Effector memory CD8-positive, alpha-beta T cell (primary cell): Measurements from ENCODE around the gene EDA.
"Not testable (repeated sequence)": the region's sequence is repeated elsewhere in the genome, so short reads cannot be mapped to it uniquely, and the experiment has no call there.

Experiments
- ATAC-seq: fragments of 150-1000 bp; cut with Tn5 transposase; replicated peaks from 2 replicates; pipeline ENCODE4 v1.10.0; 2021; ENCODE audit warnings: mild to moderate bottlenecking, moderate library complexity
- DNase-seq, 3 experiments: peaks; one replicate each; pipeline ENCODE4 v3.0.0; 2021
- H3K27ac Mint-ChIP-seq, 2 donors: one replicate each; pipeline ENCODE4 v1.8.0; 2022; ENCODE audit warnings: mild to moderate bottlenecking in 2 of 2, mixed read lengths in 2 of 2, moderate library complexity in 2 of 2
- H3K27me3 Mint-ChIP-seq, 2 donors: one replicate each; pipeline ENCODE4 v1.8.0; 2022; ENCODE audit warnings: mixed read lengths in 2 of 2
- H3K36me3 Mint-ChIP-seq: one replicate; pipeline ENCODE4 v1.8.0; 2022; ENCODE audit warnings: mild to moderate bottlenecking, moderate library complexity, mixed read lengths; ENCODE audit not compliant: insufficient read depth
- H3K4me1 Mint-ChIP-seq, 2 donors: one replicate each; pipeline ENCODE4 v1.8.0; 2022; ENCODE audit warnings: low read depth in 2 of 2, mixed read lengths in 2 of 2
- H3K4me3 Mint-ChIP-seq, 2 donors: one replicate each; pipeline ENCODE4 v1.8.0; 2022; ENCODE audit warnings: mild to moderate bottlenecking in 2 of 2, mixed read lengths in 2 of 2, moderate library complexity in 2 of 2
- H3K9me3 Mint-ChIP-seq, 2 donors: one replicate each; pipeline ENCODE4 v1.8.0; 2022; ENCODE audit warnings: mixed read lengths in 2 of 2

Gene EDA

DNA sequence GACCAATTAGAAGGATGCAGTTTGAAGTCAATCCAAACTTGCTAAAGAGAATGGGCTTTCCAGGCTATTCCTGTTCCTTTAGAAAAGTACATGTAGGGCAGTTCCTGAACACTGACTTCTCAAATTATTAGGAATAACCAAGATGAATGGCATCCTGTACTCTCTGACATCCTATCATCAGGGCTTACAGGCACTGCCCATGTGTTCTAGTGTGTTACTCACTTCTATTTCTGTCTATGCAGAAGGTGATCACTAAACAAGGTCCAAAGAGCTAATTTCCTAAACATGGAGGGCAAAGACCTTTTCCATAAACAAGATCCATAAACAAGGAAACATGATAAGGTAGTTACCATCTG is 380.2 kb downstream of the EDA start:
- Mint-ChIP-seq H3K27me3 (peaks cover 0 to 7% of the 10 kb centered on the region in 2 donors), H3K27ac (no peak overlapping the region), H3K4me1 (no peaks in the 10 kb centered on the region), H3K4me3 (no peak overlapping the region), H3K36me3 (peaks cover 3% of the 10 kb centered on the region), H3K9me3 (no peaks in the 10 kb centered on the region)
- no peak for DNase-seq
- no peak for ATAC-seq

DNA sequence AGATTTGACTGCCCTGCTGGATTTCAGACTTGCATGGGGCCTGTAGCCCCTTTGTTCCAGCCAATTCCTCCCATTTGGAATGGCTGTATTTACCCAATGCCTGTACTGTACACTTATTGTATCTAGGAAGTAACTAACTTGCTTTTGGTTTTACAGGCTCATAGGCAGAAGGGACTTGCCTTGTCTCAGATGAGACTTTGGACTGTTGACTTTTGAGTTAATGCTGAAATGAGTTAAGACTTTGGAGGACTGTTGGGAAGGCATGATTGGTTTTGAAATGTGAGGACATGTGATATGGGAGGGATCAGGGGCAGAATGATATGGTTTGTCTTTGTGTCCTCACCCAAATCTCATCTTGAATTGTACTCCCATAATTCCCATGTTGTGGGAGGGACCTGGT is 382.4 kb downstream of the EDA start:
- ATAC-seq, DNase-seq, H3K9me3 Mint-ChIP-seq, H3K4me1 Mint-ChIP-seq, H3K4me3 Mint-ChIP-seq, H3K36me3 Mint-ChIP-seq, H3K27me3 Mint-ChIP-seq, H3K27ac Mint-ChIP-seq: not testable (repeated sequence)

DNA sequence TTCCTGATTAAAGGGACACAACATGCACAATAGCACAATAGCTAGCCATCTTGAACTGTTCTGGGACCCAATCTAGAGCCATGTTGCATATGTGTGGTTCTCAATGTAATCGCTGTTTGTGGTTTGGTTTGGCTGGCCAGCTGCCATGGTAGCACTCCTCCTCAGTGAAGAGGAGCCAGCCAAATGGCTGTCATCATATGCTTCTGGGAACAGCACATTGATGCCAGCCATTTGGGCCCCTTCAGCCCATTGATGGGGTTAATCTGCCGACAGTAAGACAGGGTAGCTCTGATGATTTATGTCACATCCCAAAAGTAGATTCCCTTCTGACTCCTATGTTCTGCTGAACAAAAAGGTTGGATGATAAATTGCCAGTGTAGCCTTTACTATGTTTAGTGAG is 385.4 kb downstream of the EDA start:
- Mint-ChIP-seq H3K36me3 (peaks cover 3% of the 10 kb centered on the region), H3K27me3 (peaks cover 0 to 7% of the 10 kb centered on the region in 2 donors), H3K4me3 (no peak overlapping the region), H3K4me1 (no peaks in the 10 kb centered on the region), H3K27ac (no peak overlapping the region), H3K9me3 (no peaks in the 10 kb centered on the region)
- no peak for ATAC-seq
- DNase-seq: no peak

DNA sequence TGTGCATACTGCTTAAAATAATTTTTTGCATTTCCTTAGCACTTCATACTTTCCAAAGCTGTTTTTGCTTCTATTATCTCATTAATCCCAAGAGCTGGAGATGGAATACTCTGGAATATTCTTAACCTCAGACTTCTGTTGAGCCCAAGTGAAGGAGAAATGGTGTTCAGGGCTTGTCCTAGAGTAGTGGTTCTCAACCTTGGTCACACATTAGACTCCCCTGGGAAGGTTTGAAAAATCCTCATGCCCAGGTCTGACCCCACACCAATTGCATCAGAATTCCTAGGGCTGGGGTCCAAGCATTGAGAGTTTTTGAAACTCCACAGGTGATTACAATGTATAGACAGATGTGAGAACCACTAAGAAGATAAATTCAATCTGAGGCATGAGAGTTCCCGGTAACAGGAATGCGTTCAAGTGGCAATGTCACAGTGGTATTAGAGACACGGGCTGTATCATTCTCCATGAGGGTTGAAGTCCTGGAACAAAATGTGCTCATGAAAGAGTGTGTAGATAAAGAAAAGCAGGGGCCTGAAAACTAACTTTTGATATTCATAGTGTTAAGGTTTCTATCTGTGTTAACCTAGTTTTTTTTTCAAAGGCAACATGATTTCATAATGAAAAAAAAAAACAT is 385.9 kb downstream of the EDA start:
- no peak for ATAC-seq
- no peak overlapping the region for H3K4me3 Mint-ChIP-seq
- no peaks in the 10 kb centered on the region for H3K4me1 Mint-ChIP-seq
- DNase-seq: no peak
- H3K9me3 Mint-ChIP-seq: no peaks in the 10 kb centered on the region
- peaks cover 3% of the 10 kb centered on the region for H3K36me3 Mint-ChIP-seq
- peaks cover 0 to 3% of the 10 kb centered on the region in 2 donors for H3K27me3 Mint-ChIP-seq
- no peak overlapping the region for H3K27ac Mint-ChIP-seq

DNA sequence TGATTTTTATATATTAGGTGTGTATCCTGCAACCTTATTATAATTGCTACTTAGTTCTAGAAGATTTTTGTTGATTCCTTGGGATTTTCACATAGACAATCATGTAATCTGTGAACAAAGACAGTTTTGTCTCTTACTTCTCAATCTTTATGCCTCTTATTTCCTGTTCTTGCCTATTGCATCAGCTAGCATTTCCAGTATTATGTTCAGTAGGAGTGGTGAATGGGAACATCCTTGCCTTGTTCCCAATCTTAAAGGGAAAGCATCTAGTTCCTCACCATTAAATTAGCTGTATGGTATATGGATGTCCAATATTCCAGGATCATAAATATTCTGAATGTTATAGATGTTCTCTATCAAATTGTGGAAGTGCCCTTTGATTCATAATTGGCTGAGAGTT is 392.0 kb downstream of the EDA start:
- Mint-ChIP-seq H3K27ac (no peak overlapping the region), H3K4me1 (no peaks in the 10 kb centered on the region), H3K27me3 (no peaks in the 10 kb centered on the region), H3K36me3 (no peaks in the 10 kb centered on the region), H3K4me3 (no peak overlapping the region), H3K9me3 (no peaks in the 10 kb centered on the region)
- ATAC-seq (no peak), DNase-seq (no peak)

DNA sequence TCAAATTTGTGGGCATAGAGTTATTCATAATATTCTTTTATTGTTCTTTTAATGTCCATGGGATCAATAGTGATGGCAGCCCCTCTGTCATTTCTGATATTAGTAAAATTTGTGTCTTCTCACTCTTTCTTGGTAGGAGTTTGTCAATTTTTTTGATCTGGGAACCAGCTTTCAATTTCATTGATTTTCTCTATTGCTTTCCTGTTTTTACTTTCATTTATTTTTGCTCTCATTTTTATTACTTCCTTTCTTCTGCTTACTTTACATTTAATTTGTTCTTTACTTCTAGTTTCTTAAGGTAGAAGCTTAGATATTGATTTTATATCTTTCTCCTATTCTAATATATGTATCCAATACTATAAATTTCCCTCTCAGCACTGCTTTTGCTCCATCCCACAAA is 393.1 kb downstream of the EDA start:
- DNase-seq: no peak
- Mint-ChIP-seq H3K4me3 (no peak overlapping the region), H3K4me1 (no peaks in the 10 kb centered on the region), H3K27ac (no peak overlapping the region), H3K9me3 (no peaks in the 10 kb centered on the region), H3K27me3 (no peaks in the 10 kb centered on the region), H3K36me3 (no peaks in the 10 kb centered on the region)
- no peak for ATAC-seq

DNA sequence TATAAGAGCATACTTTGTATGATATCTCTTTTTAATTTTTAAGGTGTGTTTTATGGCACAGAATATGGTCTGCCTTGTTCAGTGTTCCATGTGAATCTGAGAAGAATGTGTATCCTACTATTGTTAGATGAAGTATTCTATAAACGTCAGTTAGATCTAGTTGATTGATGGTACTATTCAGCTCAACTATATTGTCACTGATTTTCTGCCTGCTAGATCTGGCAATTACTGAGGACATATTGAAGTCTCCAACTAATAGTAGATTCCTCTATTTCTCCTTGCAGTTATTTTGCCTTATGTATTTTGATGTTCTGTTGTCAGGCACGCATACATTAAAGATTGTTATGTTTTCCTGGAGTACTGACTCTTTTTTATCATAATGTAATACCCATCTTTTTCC is 394.1 kb downstream of the EDA start:
- Mint-ChIP-seq H3K4me3 (no peak overlapping the region), H3K4me1 (no peaks in the 10 kb centered on the region), H3K9me3 (no peaks in the 10 kb centered on the region), H3K27me3 (no peaks in the 10 kb centered on the region), H3K36me3 (no peaks in the 10 kb centered on the region), H3K27ac (no peak overlapping the region)
- no peak for DNase-seq
- no peak for ATAC-seq

DNA sequence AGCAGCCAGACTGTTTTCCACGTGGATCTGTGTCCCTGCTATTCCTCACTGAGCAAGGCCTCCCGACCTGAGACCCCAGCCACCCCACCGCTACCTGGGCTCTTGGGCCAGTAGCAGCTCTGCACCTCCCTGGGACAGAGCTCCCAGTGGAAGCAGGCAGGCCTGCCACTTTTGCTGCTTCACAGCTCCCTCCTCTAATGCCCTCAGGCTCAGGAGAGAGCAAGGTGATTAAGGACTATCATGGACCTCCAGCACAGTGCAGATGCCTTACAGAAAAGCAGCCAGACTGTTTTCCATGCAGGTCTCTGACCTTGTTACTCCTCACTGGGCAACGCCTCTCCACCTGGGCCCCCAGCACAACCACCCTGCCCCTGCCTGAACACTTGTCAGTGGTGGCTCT is 396.8 kb downstream of the EDA start:
- H3K27me3 Mint-ChIP-seq: no peaks in the 10 kb centered on the region
- H3K9me3 Mint-ChIP-seq: no peaks in the 10 kb centered on the region
- no peak overlapping the region for H3K4me3 Mint-ChIP-seq
- H3K4me1 Mint-ChIP-seq: peaks cover 0 to 9% of the 10 kb centered on the region in 2 donors
- no peak overlapping the region for H3K27ac Mint-ChIP-seq
- no peak for ATAC-seq
- no peaks in the 10 kb centered on the region for H3K36me3 Mint-ChIP-seq
- no peak for DNase-seq

DNA sequence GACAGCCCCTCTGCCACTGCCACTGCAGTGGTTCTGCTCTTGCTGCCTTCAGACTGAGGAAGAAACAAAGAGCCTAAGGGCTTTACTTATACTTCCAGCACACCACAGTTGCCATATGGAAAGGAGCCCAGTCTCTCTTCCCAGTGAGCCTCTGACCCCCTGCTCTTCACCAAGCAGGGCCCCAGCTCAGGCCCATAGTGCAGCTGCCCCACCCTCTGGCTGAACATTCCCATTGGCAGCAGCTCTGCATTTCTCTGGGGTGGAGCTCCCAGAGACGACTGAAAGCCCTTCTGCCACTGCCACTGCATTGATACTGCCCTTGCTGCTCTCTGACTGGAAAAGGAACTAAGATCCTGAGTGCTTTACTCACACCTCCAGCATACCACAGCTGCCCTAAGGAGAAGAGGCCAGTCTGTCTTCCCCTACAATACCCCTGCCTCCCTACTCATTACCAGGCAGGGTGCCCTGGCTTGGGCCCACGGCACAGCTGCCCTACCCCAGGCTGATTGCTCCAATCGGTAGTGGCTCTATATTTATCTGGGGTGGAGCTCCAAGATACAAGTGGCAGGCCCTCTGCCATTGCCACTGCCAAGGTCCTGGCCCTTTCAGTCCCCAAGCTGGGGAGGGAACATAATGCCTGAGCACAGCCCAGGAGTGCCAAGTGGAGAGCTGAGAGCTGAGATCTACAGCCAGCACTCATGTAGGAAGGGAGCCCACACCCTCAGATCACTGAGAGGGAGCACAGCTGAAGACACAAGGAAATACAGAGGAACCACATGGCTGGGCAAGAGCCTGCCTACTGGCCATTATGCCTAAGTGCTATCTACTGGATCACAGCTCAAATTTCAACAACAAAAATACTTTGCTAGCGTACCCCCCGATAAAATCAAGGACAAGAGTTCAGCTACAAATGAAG is 397.8 kb downstream of the EDA start:
- no peak for ATAC-seq
- H3K36me3 Mint-ChIP-seq: no peaks in the 10 kb centered on the region
- no peak overlapping the region for H3K4me3 Mint-ChIP-seq
- H3K27ac Mint-ChIP-seq: no peak overlapping the region
- DNase-seq: no peak
- no peaks in the 10 kb centered on the region for H3K27me3 Mint-ChIP-seq
- H3K9me3 Mint-ChIP-seq: no peaks in the 10 kb centered on the region
- H3K4me1 Mint-ChIP-seq: peaks cover 0 to 9% of the 10 kb centered on the region in 2 donors

DNA sequence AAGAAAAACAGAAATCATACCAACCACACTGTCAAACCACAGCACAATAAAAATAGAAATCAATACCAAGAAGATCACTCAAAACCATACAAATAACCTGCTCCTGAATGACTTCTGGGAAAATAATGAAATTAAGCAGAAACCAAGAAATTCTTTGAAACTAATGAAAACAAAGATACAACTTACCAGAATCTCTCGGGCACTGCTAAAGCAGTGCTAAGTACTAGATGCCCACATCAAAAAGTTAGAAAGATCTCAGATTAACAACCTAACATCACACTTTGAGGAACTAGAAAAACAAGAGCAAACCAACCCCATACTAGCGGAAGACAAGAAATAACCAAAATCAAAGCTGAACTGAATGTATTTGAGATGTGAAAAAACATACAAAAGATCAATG is 400.6 kb downstream of the EDA start:
- Mint-ChIP-seq H3K27ac (peak overlapping the region in 1 of 2 donors; percentile 68), H3K4me1 (peaks cover 0 to 9% of the 10 kb centered on the region in 2 donors), H3K4me3 (no peak overlapping the region), H3K9me3 (no peaks in the 10 kb centered on the region), H3K36me3 (no peaks in the 10 kb centered on the region), H3K27me3 (no peaks in the 10 kb centered on the region)
- ATAC-seq: no peak
- DNase-seq: no peak

DNA sequence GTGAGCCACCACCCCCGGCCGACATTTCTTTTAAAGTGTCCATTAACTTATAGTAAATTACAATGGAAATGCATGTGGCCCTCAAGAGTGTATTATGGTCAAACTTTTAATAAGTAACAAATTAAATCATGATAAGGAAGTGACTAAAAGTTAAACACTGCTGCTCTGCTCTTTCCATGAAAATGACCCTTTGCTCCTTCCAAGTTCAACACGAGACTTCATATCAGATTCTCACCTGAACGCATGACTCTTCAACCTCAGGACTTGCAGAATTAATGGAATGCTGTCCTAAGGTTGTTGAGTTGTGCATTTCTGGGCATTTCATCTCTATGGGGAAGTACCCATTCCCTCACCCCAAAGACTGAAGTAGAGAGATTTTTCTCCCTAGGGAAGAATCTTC is 406.7 kb downstream of the EDA start:
- Mint-ChIP-seq H3K4me3 (no peak overlapping the region), H3K27me3 (no peaks in the 10 kb centered on the region), H3K4me1 (peaks cover 5 to 9% of the 10 kb centered on the region in 2 donors), H3K36me3 (no peaks in the 10 kb centered on the region), H3K9me3 (no peaks in the 10 kb centered on the region), H3K27ac (no peak overlapping the region)
- ATAC-seq (no peak), DNase-seq (no peak)

DNA sequence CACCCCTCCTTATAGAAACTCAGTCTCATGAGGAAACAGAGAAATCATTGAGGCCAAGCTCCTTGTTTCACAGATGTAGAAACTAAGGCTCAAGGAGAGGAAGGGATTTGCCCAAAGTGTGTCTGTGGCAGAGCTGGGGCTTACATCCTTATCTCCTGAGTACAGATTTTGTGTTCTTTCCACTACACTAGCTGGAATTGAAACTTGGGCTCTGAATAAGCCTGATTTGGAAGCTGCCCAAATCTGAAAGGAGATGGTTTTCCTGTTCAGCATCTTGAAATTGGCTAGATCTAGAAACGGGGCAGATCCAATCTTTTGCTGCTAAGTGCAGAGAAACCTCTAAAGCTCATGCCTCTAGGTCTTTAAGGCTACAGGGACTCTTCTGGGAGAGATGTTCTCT is 409.6 kb downstream of the EDA start:
- no peak for DNase-seq
- H3K4me1 Mint-ChIP-seq: peaks cover 5 to 11% of the 10 kb centered on the region in 2 donors
- H3K27ac Mint-ChIP-seq: peak overlapping the region in 1 of 2 donors; percentile 72
- H3K9me3 Mint-ChIP-seq: no peaks in the 10 kb centered on the region
- no peaks in the 10 kb centered on the region for H3K36me3 Mint-ChIP-seq
- no peak overlapping the region for H3K4me3 Mint-ChIP-seq
- H3K27me3 Mint-ChIP-seq: no peaks in the 10 kb centered on the region
- ATAC-seq: no peak

DNA sequence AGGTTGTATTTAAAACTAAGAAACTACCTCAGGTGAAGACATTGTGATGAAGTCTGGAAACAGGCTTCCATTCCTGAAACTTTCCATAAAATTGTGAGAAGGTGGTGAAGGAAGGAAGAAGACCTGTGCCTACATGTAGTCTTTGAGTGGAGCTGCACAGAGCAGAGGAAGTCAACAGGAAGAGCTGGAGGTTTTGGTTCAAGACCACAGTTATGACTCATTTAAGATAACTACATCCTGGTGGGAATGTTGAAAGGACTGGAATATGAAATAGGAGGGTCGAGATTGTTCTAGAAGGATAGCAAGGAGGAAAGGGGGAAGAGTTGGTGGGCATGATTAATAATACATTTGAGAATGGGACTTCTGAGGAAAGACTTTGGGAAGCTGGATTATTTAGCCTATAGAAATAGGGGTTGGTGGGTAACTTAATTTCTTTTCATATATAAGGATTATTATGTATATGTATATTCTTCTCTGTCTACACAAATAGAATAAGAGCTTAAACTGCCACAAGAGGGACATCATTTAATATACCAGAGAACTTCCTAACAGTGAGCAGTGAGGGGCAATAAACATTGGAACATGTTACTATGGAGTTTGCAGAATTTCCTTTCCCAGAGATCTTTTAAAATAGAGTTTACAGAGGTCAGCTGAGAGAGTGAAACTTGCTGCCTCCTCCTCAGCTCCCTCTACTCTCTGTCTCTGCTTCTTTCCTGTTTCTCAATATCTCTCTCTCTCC is 410.4 kb downstream of the EDA start:
- DNase-seq (no peak), ATAC-seq (no peak)
- Mint-ChIP-seq H3K9me3 (no peaks in the 10 kb centered on the region), H3K27ac (peak overlapping the region in 1 of 2 donors; percentile 72), H3K4me1 (peaks cover 5 to 12% of the 10 kb centered on the region in 2 donors), H3K27me3 (no peaks in the 10 kb centered on the region), H3K36me3 (no peaks in the 10 kb centered on the region), H3K4me3 (no peak overlapping the region)

DNA sequence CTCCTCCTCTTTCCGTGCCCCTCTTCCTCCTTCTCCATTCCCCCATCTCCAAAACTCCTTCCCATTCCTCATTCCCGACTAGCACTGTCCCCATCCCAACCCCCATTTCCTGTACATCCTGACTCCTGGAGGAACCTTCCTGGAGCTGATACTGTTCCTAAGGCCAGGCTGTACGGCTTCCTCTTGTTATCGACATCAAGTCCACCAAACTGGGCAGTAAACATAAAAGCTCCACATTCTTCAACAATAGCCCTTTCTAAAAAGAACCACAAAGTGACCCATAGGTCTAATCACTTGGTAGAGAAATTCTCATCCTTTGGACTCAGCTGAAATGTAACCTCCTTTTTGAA is 410.9 kb downstream of the EDA start:
- Mint-ChIP-seq H3K27me3 (no peaks in the 10 kb centered on the region), H3K4me3 (no peak overlapping the region), H3K9me3 (no peaks in the 10 kb centered on the region), H3K27ac (no peak overlapping the region), H3K4me1 (peaks cover 5 to 12% of the 10 kb centered on the region in 2 donors), H3K36me3 (no peaks in the 10 kb centered on the region)
- ATAC-seq (no peak), DNase-seq (no peak)
